ENCODE data around the gene SYNE3. TPM values are rescaled to one million over a fixed set of nuclear protein-coding genes. Genes with fewer than 3 reads are reported as not detected.
A peak's percentile ranks its signal among the peaks of the same experiment; 100 is the strongest.

SYNE3 gene
- total and polyA plus RNA-seq, 5 donors, result 5.2 to 18.0 (median 12.4) TPM

GRCh38 chr14:95531969-95532368, 15.5 kb upstream of the SYNE3 start:
- DNase-seq, result no peak
- H3K27ac ChIP-seq (ENCODE audit: low read length), result no peak overlapping the region
- ATAC-seq, result no peak
- no peak overlapping the region for H3K4me3 ChIP-seq (ENCODE audit: low read length)
- intact Hi-C loops (cut with DNase I), result no loop called here
- peaks cover 13% of the 10 kb centered on the region for H3K4me1 ChIP-seq (ENCODE audit: control insufficient read depth, insufficient read depth, low read length)
- no peaks in the 10 kb centered on the region for H3K27me3 ChIP-seq (ENCODE audit: control insufficient read depth, insufficient read depth)
- H3K9me3 ChIP-seq (ENCODE audit: control insufficient read depth, low read length), result no peaks in the 10 kb centered on the region
- WGBS, result 47% methylated on average over 3 of the region's 3 CpGs

GRCh38 chr14:95531473-95531872, 15.0 kb upstream of the SYNE3 start:
- H3K27me3 ChIP-seq (ENCODE audit: control insufficient read depth, insufficient read depth), result no peaks in the 10 kb centered on the region
- H3K4me1 ChIP-seq (ENCODE audit: control insufficient read depth, insufficient read depth, low read length), result peaks cover 14% of the 10 kb centered on the region
- no peaks in the 10 kb centered on the region for H3K9me3 ChIP-seq (ENCODE audit: control insufficient read depth, low read length)
- intact Hi-C loops (cut with DNase I), result no loop called here
- H3K27ac ChIP-seq (ENCODE audit: low read length), result no peak overlapping the region
- ATAC-seq (no peak), DNase-seq (no peak)
- WGBS, result 27% methylated on average over 3 of the region's 3 CpGs
- no peak overlapping the region for H3K4me3 ChIP-seq (ENCODE audit: low read length)

GRCh38 chr14:95530473-95531276, 14.2 kb upstream of the SYNE3 start:
- ATAC-seq (no peak), DNase-seq (no peak)
- Histone ChIP-seq H3K27ac (ENCODE audit: low read length) (peak overlapping the region; percentile 14), H3K9me3 (ENCODE audit: control insufficient read depth, low read length) (no peaks in the 10 kb centered on the region), H3K27me3 (ENCODE audit: control insufficient read depth, insufficient read depth) (no peaks in the 10 kb centered on the region), H3K4me1 (ENCODE audit: control insufficient read depth, insufficient read depth, low read length) (peaks cover 11% of the 10 kb centered on the region), H3K4me3 (ENCODE audit: low read length) (no peak overlapping the region)
- intact Hi-C loops (cut with DNase I), result no loop called here
- whole genome bisulfite sequencing, result 64% methylated on average over 13 of the region's 13 CpGs

GRCh38 chr14:95529216-95529615, 12.8 kb upstream of the SYNE3 start:
- intact Hi-C loops (cut with DNase I), result loop anchor here in 2 of 4 donors (5.0 kb wide), 1 partner anchor 87 kb away; no protein-coding TSS in a partner anchor
- WGBS, result 94% methylated on average over 7 of the region's 7 CpGs
- peaks cover 16% of the 10 kb centered on the region for H3K4me1 ChIP-seq (ENCODE audit: control insufficient read depth, insufficient read depth, low read length)

GRCh38 chr14:95527387-95528002, 11.0 kb upstream of the SYNE3 start:
- H3K4me3 ChIP-seq (ENCODE audit: low read length), result no peak overlapping the region
- peaks cover 17% of the 10 kb centered on the region for H3K4me1 ChIP-seq (ENCODE audit: control insufficient read depth, insufficient read depth, low read length)
- DNase-seq, result peak in 2 of 3 donors; percentile 62 to 80
- no peaks in the 10 kb centered on the region for H3K9me3 ChIP-seq (ENCODE audit: control insufficient read depth, low read length)
- intact Hi-C loops (cut with DNase I), result loop anchor here (2.0 to 5.0 kb wide), 2 partner anchors 85 kb away; no protein-coding TSS in a partner anchor
- H3K27me3 ChIP-seq (ENCODE audit: control insufficient read depth, insufficient read depth), result no peaks in the 10 kb centered on the region
- ATAC-seq, result peak; percentile 62 to 64
- WGBS, result 52% methylated on average over 4 of the region's 4 CpGs
- H3K27ac ChIP-seq (ENCODE audit: low read length), result no peak overlapping the region

More at GRCh38 chr14:95529216-95529615, 12.8 kb upstream of the SYNE3 start:
- H3K27me3 ChIP-seq (ENCODE audit: control insufficient read depth, insufficient read depth), result no peaks in the 10 kb centered on the region
- DNase-seq (no peak), ATAC-seq (no peak)
- H3K4me3 ChIP-seq (ENCODE audit: low read length), result no peak overlapping the region
- no peaks in the 10 kb centered on the region for H3K9me3 ChIP-seq (ENCODE audit: control insufficient read depth, low read length)
- H3K27ac ChIP-seq (ENCODE audit: low read length), result no peak overlapping the region

GRCh38 chr14:95526483-95527386, 10.3 kb upstream of the SYNE3 start:
- intact Hi-C loops (cut with DNase I), result loop anchor here (2.0 to 5.0 kb wide), 2 partner anchors 84 kb away; no protein-coding TSS in a partner anchor
- Histone ChIP-seq H3K4me3 (ENCODE audit: low read length) (no peak overlapping the region), H3K27ac (ENCODE audit: low read length) (peak overlapping the region; percentile 73), H3K9me3 (ENCODE audit: control insufficient read depth, low read length) (no peaks in the 10 kb centered on the region), H3K4me1 (ENCODE audit: control insufficient read depth, insufficient read depth, low read length) (peaks cover 17% of the 10 kb centered on the region), H3K27me3 (ENCODE audit: control insufficient read depth, insufficient read depth) (no peaks in the 10 kb centered on the region)
- ATAC-seq (peak; percentile 69), DNase-seq (peak in 2 of 3 donors; percentile 42 to 78)
- WGBS, result 38% methylated on average over 9 of the region's 9 CpGs

GRCh38 chr14:95525999-95526398, 9.5 kb upstream of the SYNE3 start:
- Histone ChIP-seq H3K4me3 (ENCODE audit: low read length) (no peak overlapping the region), H3K27ac (ENCODE audit: low read length) (no peak overlapping the region), H3K4me1 (ENCODE audit: control insufficient read depth, insufficient read depth, low read length) (peaks cover 17% of the 10 kb centered on the region), H3K9me3 (ENCODE audit: control insufficient read depth, low read length) (no peaks in the 10 kb centered on the region), H3K27me3 (ENCODE audit: control insufficient read depth, insufficient read depth) (no peaks in the 10 kb centered on the region)
- no peak for ATAC-seq
- intact Hi-C loops (cut with DNase I), result loop anchor here (2.0 to 5.0 kb wide), 2 partner anchors 83 to 84 kb away; no protein-coding TSS in a partner anchor
- peak in 1 of 3 donors; percentile 22 for DNase-seq
- 69% methylated on average over 5 of the region's 5 CpGs for WGBS

- Histone ChIP-seq H3K4me3 (ENCODE audit: low read length) (no peak overlapping the region), H3K27me3 (ENCODE audit: control insufficient read depth, insufficient read depth) (no peaks in the 10 kb centered on the region), H3K9me3 (ENCODE audit: control insufficient read depth, low read length) (no peaks in the 10 kb centered on the region), H3K4me1 (ENCODE audit: control insufficient read depth, insufficient read depth, low read length) (peaks cover 17% of the 10 kb centered on the region), H3K27ac (ENCODE audit: low read length) (no peak overlapping the region)
- WGBS, result 87% methylated on average over 6 of the region's 6 CpGs
- DNase-seq (peak in 1 of 3 donors; percentile 38), ATAC-seq (no peak)
- intact Hi-C loops (cut with DNase I), result loop anchor here in 2 of 4 donors (5.0 kb wide), 1 partner anchor 83 kb away; no protein-coding TSS in a partner anchor
These were observed 8.5 kb upstream of the SYNE3 start for GRCh38 chr14:95524706-95525512.

- H3K4me3 ChIP-seq (ENCODE audit: low read length), result no peak overlapping the region
- H3K4me1 ChIP-seq (ENCODE audit: control insufficient read depth, insufficient read depth, low read length), result peaks cover 20% of the 10 kb centered on the region
- DNase-seq (peak in 1 of 3 donors; percentile 65), ATAC-seq (peak; percentile 27 to 34)
- intact Hi-C loops (cut with DNase I), result no loop called here
- H3K27ac ChIP-seq (ENCODE audit: low read length), result peak overlapping the region; percentile 21
- 31% methylated on average over 11 of the region's 11 CpGs for WGBS
- H3K27me3 ChIP-seq (ENCODE audit: control insufficient read depth, insufficient read depth), result no peaks in the 10 kb centered on the region
- no peaks in the 10 kb centered on the region for H3K9me3 ChIP-seq (ENCODE audit: control insufficient read depth, low read length)
These were observed 7.5 kb upstream of the SYNE3 start for GRCh38 chr14:95523815-95524448.
